HG02970 (cell line): ENCODE data around the gene NCKAP1.
"Not testable (repeated sequence)": the region's sequence is repeated elsewhere in the genome, so short reads cannot be mapped to it uniquely, and the experiment has no call there.

Experiments used
- ATAC-seq: cut with Tn5 transposase; IDR thresholded peaks from one replicate; pipeline ENCODE4 v1.9.1; 2021; ENCODE audit warnings: mild to moderate bottlenecking, moderate library complexity, moderate number of reproducible peaks; ENCODE audit not compliant: unreplicated experiment, low FRiP score

Gene NCKAP1

DNA sequence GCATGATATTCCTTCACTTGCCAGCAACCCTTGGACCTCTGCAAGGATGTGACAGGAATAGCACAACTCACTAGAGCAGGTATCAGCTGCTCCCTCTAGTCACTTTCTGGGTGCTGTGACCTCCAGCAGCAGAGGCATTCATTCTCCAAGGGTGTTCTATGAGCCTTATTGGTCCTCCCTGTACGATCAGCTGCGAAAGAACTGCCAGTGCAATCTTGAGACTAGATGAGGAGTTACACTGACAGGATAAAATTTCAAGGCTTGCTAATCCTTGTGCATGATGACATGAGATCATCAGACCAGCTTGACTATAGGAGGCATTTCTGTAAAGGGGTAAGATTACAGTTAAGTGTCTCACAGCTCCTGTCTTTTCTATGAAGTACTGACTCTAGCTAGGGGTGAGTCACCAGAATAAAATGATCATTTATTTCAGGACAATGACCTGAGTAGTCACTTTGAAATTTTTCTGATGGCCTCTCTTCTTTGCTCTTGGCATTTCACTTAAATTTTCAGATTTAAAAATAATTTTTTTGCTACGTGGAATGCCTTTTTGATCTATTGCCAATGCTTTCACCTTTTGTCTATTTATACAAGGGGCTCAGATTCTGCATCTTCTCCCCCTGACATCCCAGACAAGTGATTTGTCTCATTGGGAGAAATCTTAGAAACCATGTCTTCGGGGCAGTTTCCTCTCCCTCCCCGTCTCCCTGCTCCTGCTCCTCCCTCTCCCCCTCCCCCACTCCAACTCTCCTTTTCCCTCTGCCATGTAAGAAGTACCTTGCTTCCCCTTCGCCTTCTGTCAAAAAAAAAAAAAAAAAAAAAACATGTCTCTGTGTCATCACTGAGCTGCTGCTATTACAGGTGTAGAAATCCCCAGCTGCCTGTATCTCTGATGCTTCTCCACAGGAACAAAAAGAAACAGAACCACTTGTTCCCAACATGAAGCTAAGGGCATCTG is 122.6 kb downstream of the NCKAP1 start:
- ATAC-seq = no peak

DNA sequence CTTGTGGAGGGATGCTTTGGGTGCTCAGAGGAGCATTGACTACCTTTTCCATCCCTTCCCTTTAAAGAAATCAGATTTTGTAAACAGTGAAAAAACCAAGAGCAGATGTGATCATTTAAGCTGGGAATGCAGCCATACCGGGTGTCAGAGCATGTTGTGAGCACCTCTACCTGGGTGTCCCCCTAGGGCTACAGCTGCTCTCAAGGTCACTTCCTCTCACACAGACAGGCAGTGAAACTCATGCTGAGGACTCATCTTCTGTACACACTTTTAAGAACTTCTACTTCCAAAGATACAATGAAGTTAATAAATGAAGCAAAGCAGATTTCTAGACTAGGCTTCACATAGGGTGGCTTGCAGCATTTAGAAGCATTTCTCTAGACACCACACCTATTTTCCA is 123.4 kb downstream of the NCKAP1 start:
- no peak for ATAC-seq

DNA sequence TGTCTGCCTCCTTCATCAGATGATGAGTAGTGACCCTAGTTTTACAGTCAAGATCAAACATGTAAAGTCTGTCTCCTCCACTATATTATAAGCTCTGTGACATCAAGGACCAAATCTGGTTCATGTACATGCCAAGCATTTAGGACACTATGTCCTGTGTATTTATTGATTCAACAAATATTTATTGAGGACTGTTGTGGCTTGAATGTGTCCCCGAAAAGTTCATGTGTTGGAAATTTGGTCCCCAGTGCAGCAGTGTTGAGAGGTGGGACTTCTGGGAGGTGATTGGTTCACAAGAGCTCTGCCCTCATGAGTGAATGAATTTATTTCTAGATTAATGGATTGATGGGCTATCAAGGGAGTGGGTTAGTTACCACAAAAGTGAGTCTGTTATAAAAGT is 125.2 kb downstream of the NCKAP1 start:
- ATAC-seq = no peak

DNA sequence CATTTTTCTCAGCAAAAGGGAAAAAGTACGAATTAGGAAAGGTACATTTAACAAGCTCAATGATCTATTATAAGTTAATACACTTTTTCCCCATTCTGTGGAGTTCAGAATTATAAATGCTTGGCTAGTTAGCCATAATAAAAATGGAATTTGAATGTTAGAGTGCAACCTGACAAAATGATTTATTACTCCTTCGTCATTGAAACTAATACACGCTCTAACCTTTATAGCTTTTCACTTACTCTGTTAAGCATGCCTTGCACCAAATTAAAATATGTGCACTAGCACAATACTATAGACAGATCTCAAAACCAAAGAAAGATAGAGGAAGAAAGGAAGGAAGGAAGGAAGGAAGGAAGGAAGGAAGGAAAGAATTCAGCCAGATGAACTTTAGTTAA is 125.7 kb downstream of the NCKAP1 start:
- no peak for ATAC-seq

DNA sequence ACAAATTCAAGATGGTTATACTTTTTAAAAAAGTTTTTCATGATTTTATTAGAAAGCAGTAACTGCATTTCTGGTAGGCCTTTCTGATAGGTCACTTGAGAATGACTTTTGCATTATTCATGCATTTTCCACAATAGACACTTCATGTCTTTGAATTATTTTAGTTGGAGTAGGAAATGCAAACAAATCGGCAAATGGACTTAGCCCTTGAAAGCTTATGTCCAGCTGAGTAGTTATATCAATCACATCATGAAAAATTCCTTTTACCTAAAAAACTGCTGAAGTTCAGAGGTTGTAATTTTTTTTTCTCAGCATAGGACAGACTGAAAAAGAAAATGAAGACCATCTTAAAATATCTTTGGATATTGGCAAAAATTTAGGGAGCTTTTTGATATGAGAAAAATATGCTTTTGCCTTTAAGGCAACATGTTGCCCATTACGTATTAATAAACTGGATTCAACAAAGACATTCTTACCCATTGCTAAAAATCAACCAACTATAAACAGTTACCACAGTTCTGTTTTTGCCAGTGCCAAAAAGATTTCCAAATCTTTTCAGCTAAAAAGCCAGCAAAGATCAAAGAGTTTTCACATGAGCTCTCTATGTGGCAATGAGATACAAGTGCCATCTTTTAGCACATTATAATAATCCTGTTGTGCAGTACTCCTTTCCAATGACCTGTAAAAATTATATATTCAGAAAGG is 126.3 kb downstream of the NCKAP1 start:
- no peak for ATAC-seq

DNA sequence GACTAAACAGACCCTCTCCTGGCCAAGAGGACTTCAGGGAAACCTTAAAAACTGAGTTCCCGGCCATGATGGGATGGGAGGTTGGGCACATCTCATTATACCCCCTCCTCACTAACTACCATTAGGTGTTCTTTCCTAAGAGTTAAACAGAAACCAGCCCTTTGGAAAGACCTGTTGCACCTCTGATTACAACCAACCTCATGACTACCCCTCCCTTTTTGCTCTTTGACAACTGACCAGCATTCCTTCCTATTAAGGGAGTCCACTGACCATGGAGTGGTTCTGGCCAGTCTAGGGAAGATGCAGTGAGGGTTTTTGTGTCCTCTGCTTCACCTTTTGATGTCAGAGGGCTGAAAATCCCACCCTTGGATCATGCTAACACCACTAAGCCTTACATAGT is 127.3 kb downstream of the NCKAP1 start:
- ATAC-seq = no peak

DNA sequence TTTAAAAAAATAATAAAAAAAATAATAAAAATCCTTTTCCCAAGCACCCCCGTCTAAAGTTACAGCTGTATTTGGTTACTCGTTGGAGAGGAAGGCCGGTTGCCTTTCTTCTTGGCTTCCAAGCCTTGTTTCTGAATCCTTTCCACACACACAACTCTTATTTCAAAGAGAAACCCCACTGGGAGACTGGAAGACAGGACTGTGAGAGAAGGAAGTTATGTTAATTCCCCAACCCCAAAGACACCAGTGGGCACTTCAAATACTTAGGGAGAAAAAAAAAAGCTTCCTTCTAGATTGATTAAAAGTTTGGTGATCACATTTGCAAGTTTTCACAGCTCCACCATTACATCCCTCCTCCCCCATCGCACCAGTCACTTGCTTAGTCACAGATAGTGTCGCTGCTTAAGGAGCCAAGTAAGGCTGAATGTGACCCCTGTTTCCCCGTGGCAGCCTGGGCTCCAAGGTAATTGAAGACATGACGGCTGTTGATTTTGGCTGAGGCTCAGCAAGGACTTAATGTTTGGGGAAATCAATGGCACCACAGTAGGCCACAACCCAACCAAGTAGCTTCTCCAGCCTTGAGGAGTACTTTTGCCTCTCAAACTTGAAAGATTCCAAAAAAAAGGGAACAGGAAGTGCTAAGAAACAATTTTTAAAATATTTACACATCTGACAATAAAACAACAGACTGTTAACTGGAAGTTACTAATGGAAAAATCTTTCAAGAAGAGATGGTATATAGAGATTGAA is 131.0 kb downstream of the NCKAP1 start:
- no peak for ATAC-seq

DNA sequence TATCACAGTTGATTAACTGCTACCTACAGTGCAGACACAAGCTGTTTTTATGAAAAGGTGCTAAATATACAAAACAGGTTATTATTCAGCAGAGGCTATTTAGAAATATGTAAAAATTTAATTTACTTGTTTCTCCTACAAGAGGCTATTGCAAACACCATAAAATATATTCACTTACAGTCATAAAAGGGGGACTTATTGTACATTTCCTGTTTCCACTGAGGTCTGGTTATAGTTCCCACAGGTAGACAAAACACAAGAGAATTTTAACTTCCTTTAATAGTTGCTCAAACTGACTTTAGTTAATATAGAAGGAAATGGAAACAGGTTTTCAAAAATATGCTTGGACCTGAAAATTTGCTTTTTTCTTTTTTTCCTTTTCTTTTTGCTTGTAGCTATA is 131.8 kb downstream of the NCKAP1 start:
- no peak for ATAC-seq

DNA sequence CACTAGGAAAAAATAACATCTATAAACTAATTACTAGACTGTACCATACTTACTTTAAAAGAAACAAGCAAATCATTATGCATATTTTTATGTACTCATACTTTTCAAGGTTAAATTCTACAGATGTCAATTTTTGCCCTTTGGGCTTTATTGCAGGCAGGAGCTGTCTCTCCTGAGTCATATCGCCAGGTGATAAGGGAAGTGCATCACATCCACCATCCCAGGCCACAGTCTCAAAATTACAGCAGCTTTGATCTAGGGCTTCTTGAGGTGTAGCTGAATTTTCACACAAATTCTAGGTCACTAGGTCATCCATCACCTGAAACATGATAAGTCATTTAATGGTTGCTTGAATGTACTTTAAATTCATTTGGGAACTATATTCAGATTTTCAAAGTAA is 133.4 kb downstream of the NCKAP1 start:
- ATAC-seq = no peak

DNA sequence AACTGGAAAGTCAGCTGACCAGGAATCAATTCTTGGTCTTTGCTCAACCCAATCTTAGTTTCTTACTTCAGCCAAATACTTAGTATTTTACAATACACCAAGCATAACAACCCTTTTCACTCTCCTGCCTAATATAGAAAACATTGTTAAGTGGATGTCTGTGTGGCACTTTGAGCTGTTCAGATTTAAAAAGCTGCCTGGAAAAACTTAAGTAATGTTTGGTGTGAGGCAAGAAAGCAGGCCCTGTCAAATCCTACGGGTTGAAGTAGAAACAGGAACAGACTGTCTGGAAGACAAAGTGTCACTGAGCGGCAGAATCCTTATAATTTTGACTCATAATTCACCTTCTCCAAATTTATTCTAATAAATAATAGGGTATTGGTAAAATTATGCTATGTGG is 134.7 kb downstream of the NCKAP1 start:
- ATAC-seq = no peak

DNA sequence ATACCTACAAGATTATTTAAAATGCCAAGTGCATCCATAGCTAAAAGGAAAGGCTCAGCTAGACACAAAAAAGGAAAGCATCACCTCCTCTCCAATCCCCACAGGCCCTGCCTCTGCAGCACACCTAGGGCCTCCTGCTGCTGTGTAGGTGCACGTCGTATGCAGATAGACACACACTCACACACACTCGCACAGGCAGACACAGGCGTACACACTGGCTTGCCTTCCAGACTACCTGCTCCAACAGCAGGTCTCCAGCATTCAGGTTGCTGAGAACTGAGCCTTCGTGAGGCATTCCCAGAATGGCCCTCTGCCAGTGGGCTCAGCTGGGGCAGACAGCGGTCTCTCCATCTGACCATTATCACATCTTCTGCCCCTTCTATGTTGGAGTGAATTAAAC is 136.5 kb downstream of the NCKAP1 start:
- no peak for ATAC-seq

DNA sequence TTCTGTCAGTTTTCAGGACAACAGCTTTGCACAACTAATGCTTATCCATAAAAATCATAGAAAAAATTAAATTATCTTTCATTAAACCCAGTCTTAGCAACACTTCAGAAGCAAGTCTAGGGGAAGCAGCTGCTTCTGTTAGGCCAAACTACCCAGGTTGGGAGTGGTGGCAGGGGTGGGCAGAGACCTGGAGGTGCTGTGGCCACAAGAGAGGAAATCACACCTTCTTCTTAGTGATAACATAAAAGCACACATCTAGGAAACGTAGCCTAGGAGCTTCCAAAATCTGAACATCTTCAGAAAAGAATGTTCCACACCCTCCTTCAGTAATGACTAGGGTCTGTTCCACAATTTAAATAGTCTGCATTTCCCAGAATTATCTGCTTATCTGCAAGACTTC is 139.5 kb downstream of the NCKAP1 start:
- ATAC-seq = no peak

DNA sequence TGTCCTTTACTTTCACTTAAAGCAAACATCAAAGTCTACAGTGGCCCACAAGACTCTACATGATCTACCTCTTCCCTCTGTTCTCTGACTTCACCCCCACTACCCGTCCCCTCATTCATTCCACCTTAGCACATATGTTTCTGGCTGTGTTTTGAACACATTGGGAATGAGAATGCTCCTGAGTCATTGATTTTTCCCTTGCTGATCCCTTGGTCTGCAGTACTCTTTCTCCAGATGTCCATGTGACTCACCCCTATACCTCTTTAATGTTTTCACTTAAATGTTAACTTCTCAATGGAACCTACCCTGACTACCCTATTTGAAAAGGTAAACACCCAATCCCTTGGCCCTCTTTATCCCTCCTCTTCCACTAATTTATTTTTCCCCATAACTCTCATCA is 141.1 kb downstream of the NCKAP1 start:
- ATAC-seq = no peak

DNA sequence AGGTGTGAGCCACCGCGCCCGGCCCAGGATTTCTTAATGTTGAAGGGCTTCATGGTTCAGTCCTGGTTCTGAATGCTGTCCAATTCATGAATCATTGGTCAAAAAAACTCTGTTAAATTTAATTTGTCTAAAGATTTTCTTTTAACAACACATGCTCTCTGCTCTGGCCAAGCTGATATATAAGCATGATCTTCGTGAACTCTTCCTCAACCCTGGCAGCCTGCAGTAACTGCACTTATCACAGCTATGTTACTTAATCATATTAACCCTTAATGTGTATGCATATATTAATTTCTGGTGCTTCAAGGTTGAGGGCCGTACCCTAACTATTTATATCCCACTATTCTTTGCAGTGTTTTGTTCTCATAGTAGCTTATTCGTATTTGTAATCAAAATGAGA is 142.5 kb downstream of the NCKAP1 start:
- ATAC-seq = no peak

DNA sequence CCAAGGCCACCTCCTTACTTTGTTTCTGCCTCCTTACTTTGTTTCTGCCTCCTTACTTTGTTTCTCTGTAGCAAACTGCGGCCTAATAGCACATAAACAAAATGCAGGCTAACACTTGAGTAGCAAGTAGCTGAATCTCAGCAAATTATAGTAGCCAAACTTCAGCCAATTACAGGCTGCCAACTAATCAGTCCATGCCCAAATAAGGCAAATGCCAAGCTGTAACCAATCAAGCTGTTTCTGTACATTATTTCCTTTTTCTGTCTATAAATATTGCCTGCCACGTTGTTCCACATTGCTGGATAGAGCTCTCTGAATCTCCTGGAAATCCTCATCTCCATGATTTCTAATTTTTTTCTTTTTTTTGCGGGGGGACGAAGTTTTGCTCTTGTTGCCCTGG is 143.1 kb downstream of the NCKAP1 start:
- no peak for ATAC-seq

DNA sequence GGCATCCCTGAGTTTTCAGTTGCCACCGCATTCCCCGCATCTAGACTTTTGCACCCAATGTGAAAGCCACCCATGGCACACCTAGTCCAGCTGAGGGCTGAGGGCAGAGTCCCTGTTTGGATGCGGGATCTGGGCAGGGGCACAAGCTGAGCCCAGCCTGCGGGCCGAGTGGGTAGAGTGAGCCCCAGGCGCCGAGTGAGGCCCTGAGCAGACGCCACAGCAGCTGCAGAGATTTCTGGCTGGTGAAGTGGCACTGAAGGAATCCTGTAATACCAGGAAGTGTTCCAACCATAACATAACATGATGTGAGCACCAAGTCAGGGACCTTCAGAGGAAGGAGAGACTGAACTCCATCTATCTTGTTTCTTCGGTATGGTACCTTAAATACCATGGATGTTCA is 144.1 kb downstream of the NCKAP1 start:
- no peak for ATAC-seq

DNA sequence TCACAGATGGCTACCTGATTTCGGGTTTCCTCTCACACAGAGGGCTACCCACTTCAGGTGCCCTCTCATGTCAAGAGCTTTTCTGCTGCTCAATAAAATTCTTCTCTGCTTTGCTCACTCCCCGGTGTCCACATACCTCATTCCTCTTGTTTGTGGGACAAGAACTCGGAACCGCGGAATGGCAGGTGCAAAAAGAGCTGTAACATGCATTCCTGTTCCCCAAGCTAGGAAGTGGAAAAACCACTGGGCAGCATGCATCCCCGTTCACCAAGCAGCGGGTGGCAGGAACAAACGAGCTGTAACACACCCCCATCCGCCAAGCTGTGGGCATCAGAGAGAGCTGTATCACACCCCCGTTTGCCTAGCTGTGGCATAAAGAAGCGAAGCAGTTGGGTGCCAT is 144.6 kb downstream of the NCKAP1 start:
- no peak for ATAC-seq

DNA sequence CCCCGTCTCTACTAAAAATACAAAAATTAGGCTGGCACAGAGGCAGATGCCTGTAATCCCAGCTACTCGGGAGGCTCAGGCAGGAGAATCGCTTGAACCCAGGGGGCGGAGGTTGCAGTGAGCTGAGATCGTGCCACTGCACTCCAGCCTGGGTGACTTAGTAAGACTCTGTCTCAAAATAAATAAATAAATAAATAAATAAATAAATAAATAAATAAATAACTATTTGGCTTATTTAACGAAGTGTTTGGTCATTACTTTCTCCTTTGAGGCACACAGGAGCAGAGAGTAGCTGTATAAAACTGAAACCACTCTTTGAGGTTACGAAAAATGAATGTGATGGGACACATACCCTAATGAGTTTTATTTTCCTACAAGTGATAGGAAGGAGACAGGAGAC is 145.2 kb downstream of the NCKAP1 start:
- ATAC-seq = not testable (repeated sequence)

DNA sequence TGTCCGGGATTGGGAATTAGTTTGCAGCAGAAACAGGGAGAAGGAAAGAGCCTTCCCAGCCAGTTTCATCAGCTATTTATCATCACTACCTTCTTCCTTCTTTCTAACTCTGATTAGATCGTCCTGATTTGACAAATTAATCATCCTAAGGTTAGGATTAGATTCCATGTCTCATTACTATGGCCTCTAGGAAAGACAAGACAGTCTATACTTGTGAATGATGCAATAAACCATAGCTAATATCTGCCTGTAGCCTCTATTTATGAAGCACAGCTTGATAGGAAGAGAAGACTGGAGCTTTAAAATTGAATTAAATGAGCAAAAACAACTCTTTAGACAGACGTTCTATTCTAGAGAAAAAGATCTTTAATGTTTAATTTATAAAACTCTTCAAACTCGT is 146.6 kb downstream of the NCKAP1 start:
- no peak for ATAC-seq

DNA sequence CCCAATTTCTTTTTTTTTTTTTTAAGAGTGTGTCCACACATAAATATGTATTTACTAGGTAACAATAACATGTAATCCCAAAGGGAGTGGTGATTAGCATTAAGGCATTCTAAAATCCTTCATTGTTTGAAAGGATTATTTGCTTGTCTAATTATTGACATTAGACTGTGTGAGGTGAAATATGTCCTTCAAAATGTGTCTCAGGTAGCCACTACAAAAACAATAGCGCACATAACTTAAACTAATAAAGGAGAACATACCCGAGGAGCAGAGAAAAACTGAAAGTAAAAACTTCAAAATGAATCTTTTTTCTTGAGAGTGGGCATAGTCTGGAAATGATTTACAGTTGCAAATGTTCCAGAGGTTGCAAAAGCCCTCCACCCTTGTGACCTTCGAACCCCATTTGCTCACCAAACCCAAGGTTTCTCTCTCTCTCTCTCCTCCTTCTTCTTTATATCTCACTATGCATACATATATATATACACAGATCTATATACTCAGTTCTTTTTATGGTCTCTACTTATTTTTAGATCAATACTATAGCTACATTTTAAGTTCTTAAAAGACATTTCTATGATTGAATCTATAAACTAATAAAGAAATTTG is 147.4 kb downstream of the NCKAP1 start:
- ATAC-seq = no peak

DNA sequence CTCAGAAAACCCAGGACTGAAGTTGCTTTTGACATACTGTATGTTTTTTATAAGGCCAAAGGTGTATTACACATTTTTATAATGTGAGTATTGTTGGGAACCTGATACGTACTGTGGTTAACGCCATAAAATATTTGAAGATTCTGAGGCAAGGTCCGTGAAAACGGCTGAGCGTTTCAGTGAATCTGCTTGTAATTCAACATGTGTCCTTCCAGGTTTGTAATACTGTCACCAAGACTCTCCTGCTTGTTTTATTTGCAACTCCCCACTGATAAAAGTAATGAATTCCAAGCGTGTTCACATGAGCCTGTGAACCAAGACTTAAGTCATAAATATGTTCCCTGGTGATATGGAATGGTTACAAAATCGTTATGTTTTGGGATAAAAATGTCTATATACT is 148.0 kb downstream of the NCKAP1 start:
- no peak for ATAC-seq
